ENCODE results near the gene ST7. TPM values are rescaled to one million over a fixed set of nuclear protein-coding genes. Genes with fewer than 3 reads are reported as not detected.

ST7 gene
- total and polyA plus RNA-seq, 2 of the 13 experiments (the other 11 are each of a cell fraction or from before 2014, with no cell fraction given) = 17.3 to 23.5 TPM

DNA sequence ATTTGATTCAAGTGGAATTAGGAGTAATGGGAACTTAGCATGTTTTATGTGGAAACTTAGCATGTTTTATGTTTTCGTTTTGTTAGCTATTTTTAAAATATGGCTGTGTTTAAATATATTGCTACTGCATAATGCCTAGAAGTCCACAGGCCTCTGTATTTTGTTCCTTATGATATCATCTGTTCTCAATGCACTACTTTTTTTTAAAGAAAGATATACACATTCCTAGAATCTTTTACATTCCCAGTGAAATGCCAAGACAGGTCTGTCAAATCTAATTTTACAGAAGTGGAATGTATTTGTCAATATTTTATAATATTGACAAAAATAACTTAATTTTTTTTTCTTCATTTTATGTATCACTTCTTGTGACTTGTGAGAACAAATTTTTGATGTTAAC, 51.6 kb downstream of the ST7 start:
- Histone ChIP-seq H3K4me3 (replicated peaks in 1 of 3; ENCODE audit: insufficient read depth in 1 of 3, low read depth in 2 of 3, low read length in 3 of 3) (no peak overlapping the region), H3K9ac (ENCODE audit: insufficient read depth, low read depth, low read length) (no peak overlapping the region), H2AFZ (ENCODE audit: low read length) (no peak overlapping the region), H4K20me1 (ENCODE audit: insufficient read depth, low read length) (no peaks in the 10 kb centered on the region), H3K4me1 (ENCODE audit: insufficient read depth, low read length) (no peaks in the 10 kb centered on the region), H3K27me3 (ENCODE audit: control insufficient read depth in 1 of 2, insufficient read depth in 2 of 2, low read length in 2 of 2) (no peaks in the 10 kb centered on the region), H3K36me3 (replicated peaks in 1 of 2; ENCODE audit: control insufficient read depth in 1 of 2, insufficient read depth in 2 of 2, low read length in 2 of 2) (no peaks in the 10 kb centered on the region), H3K79me2 (ENCODE audit: insufficient read depth, low read length) (peaks cover 2% of the 10 kb centered on the region), H3K4me2 (ENCODE audit: low read depth, low read length) (no peak overlapping the region), H3K9me3 (ENCODE audit: low read length) (no peaks in the 10 kb centered on the region), H3K27ac (ENCODE audit: extremely low read length, insufficient read depth, low read length) (no peak overlapping the region)
- intact Hi-C loops (cut with micrococcal nuclease; ENCODE audit: unreplicated experiment) (no loop called here), in situ Hi-C loops (cut with HindIII; ENCODE audit: extremely low pct_ligation_motif_present, low pct_unique_long_range_greater_than_20kb) (no loop called here)
- 95% methylated on average over 1 of the region's 1 CpG for WGBS (ENCODE audit: low lambda C conversion rate)
- BruUV-seq (replicated peaks) = no TSS peak
- ChIA-PET CTCF (ENCODE audit: low intra/inter-chr PET ratio, low total read pairs) (no interaction called here), POLR2A (no interaction called here)
- ATAC-seq = no peak
- no peak for DNase-seq (ENCODE audit: low spot score)
- no peak for FAIRE-seq
- TF ChIP-seq ZNF205 (CRISPR knock-in tag; IDR thresholded peaks at IDR 0.05) = no peak
- TF ChIP-seq TBP (CRISPR knock-in tag; IDR thresholded peaks at IDR 0.05) = no peak
- no peak for TF ChIP-seq ZNF510 (CRISPR knock-in tag; IDR thresholded peaks at IDR 0.05; ENCODE audit: low read depth)
- TF ChIP-seq TMF1 (CRISPR knock-in tag; IDR thresholded peaks at IDR 0.05; ENCODE audit: low read depth) = no peak
- no peak for TF ChIP-seq ZNF543 (CRISPR knock-in tag; IDR thresholded peaks at IDR 0.05)
- TF ChIP-seq ZEB1 (IDR thresholded peaks at IDR 0.05; ENCODE audit: insufficient replicate concordance, low read depth) = no peak
- TF ChIP-seq PAX8 (CRISPR knock-in tag; IDR thresholded peaks at IDR 0.05; ENCODE audit: borderline replicate concordance) = no peak
- TF ChIP-seq NFYB (CRISPR knock-in tag; IDR thresholded peaks at IDR 0.05) = no peak

GRCh38 chr7:117005449-117005848, 52.1 kb downstream of the ST7 start:
- Histone ChIP-seq H3K4me1 (ENCODE audit: insufficient read depth, low read length) (no peaks in the 10 kb centered on the region), H3K27ac (ENCODE audit: extremely low read length, insufficient read depth, low read length) (no peak overlapping the region), H3K4me2 (ENCODE audit: low read depth, low read length) (no peak overlapping the region), H4K20me1 (ENCODE audit: insufficient read depth, low read length) (no peaks in the 10 kb centered on the region), H2AFZ (ENCODE audit: low read length) (no peak overlapping the region), H3K79me2 (ENCODE audit: insufficient read depth, low read length) (peaks cover 2% of the 10 kb centered on the region), H3K27me3 (ENCODE audit: control insufficient read depth in 1 of 2, insufficient read depth in 2 of 2, low read length in 2 of 2) (no peaks in the 10 kb centered on the region), H3K4me3 (replicated peaks in 1 of 3; ENCODE audit: insufficient read depth in 1 of 3, low read depth in 2 of 3, low read length in 3 of 3) (no peak overlapping the region), H3K36me3 (replicated peaks in 1 of 2; ENCODE audit: control insufficient read depth in 1 of 2, insufficient read depth in 2 of 2, low read length in 2 of 2) (no peaks in the 10 kb centered on the region), H3K9ac (ENCODE audit: insufficient read depth, low read depth, low read length) (no peak overlapping the region), H3K9me3 (ENCODE audit: low read length) (no peaks in the 10 kb centered on the region)
- FAIRE-seq (no peak), DNase-seq (ENCODE audit: low spot score) (no peak), ATAC-seq (no peak)
- POLR2A ChIA-PET = no interaction called here
- TF ChIP-seq PTBP1 (IDR thresholded peaks at IDR 0.05; ENCODE audit: low read depth, low read length, poor library complexity, severe bottlenecking) = no peak
- no peak for TF ChIP-seq SMAD9 (CRISPR knock-in tag; IDR thresholded peaks at IDR 0.05)
- no peak for TF ChIP-seq MAFF (IDR thresholded peaks at IDR 0.05; ENCODE audit: low read depth, low read length)
- no peak for TF ChIP-seq CENPT (CRISPR knock-in tag; IDR thresholded peaks at IDR 0.05; ENCODE audit: low read depth)
- TF ChIP-seq ZNF567 (CRISPR knock-in tag; IDR thresholded peaks at IDR 0.05; ENCODE audit: borderline replicate concordance) = no peak
- in situ Hi-C loops (cut with HindIII; ENCODE audit: extremely low pct_ligation_motif_present, low pct_unique_long_range_greater_than_20kb) = no loop called here
- 99% methylated on average over 2 of the region's 2 CpGs for WGBS (ENCODE audit: low lambda C conversion rate)
- CTCF ChIA-PET (ENCODE audit: low intra/inter-chr PET ratio, low total read pairs) = no interaction called here
- no TSS peak for BruUV-seq (replicated peaks)
- intact Hi-C loops (cut with micrococcal nuclease; ENCODE audit: unreplicated experiment) = no loop called here
